Kidney (tissue), 14 donors: ENCODE results near the gene RASL10B. TPM values are rescaled to one million over a fixed set of nuclear protein-coding genes. Genes with fewer than 3 reads are reported as not detected.

Source experiments
- DNase-seq, 5 donors: peaks; one replicate each; pipeline ENCODE4 v3.0.0-alpha.2; 2013 to 2020
- FAIRE-seq: peaks from 2 replicates; lab custom pipeline; 2012; peaks lifted over from hg19 to GRCh38; lab: Jason Lieb, UNC
- H3K27ac ChIP-seq, 2 donors: one replicate each; pipeline ENCODE4 v1.7.0; 2013; ENCODE audit warnings: low read depth in 2 of 2, low read length in 2 of 2, inconsistent platforms in 1 of 2
- H3K27me3 ChIP-seq: one replicate; pipeline ENCODE4 v1.7.1; 2013; ENCODE audit warnings: low read length, inconsistent platforms; ENCODE audit not compliant: control insufficient read depth, insufficient read depth
- H3K36me3 ChIP-seq, 3 donors: one replicate each; pipeline versions ENCODE4 v1.7.0 to v1.7.1; 2013; ENCODE audit warnings: low read length in 3 of 3, control low read depth in 1 of 3, inconsistent platforms in 1 of 3; ENCODE audit not compliant: insufficient read depth in 3 of 3, control insufficient read depth in 2 of 3
- H3K4me1 ChIP-seq, 3 donors: one replicate each; pipeline versions ENCODE4 v1.7.0 to v1.7.1; 2013; ENCODE audit warnings: low read length in 3 of 3, inconsistent platforms in 1 of 3, low read depth in 1 of 3; ENCODE audit not compliant: control insufficient read depth in 2 of 3, insufficient read depth in 2 of 3
- H3K4me3 ChIP-seq, 3 donors: one replicate each; pipeline versions ENCODE4 v1.7.0 to v1.8.1; 2013; ENCODE audit warnings: low read length in 3 of 3, control low read depth in 1 of 3, inconsistent platforms in 1 of 3
- H3K9ac ChIP-seq, 3 donors: one replicate each; pipeline versions ENCODE4 v1.7.0 to v1.7.1; 2013; ENCODE audit warnings: low read length in 3 of 3, control low read depth in 1 of 3, inconsistent platforms in 1 of 3
- H3K9me3 ChIP-seq, 3 donors: one replicate each; pipeline versions ENCODE4 v1.7.0 to v1.7.1; 2013; ENCODE audit warnings: low read length in 3 of 3, control low read depth in 1 of 3, inconsistent platforms in 1 of 3; ENCODE audit not compliant: control insufficient read depth in 2 of 3, insufficient read depth in 1 of 3
- CTCF ChIP-seq: IDR thresholded peaks from 3 replicates; pipeline ENCODE4 v1.5.1; 2012; ENCODE audit warnings: mild to moderate bottlenecking, moderate library complexity, borderline replicate concordance; ENCODE audit not compliant: insufficient read depth; ENCODE audit errors: extremely low read depth
- intact Hi-C: fragments of 100-400 bp; cut with DNase I; formaldehyde crosslinking; loops from one replicate; pipeline ENCODE4 v1.11.1; 2022
- polyA plus RNA-seq: library from polyadenylated mRNA; stranded (reverse); fragments of 350-450 nt; fragmentation: Illumina TruSeq; extraction: RNeasy Lipid Tissue Mini Kit (QIAGEN cat#74804); gene quantifications from one replicate; pipeline ENCODE4 v1.2.3, GENCODE V29; 2014; ENCODE audit warnings: low read depth, low replicate concordance; ENCODE audit not compliant: insufficient read depth
- total RNA-seq: library from RNA; stranded (reverse); fragmentation: NEBNext Ultra II Directional; extraction: Animal tissue kit (Norgen Biotek cat#: 25700); gene quantifications from one replicate; pipeline ENCODE4 v1.2.1, GENCODE V29; 2021
- donor health status: control.
- donor health status: control.
- donor health status: control.
- donor health status: control.
- donor health status: control.
- donor health status: DM: yes; HTN: yes; CAD: no.
- donor health status: Normal renal cell carcinoma (clear cell type).

RASL10B gene
- total and polyA plus RNA-seq, 2 donors from 2014 or later, result 1.5 to 2.4 TPM

- no peak for TF ChIP-seq CTCF
- peaks cover under 1 to 4% (median 3%) of the 10 kb centered on the region in 3 donors for H3K4me1 ChIP-seq
- no peak overlapping the region for H3K4me3 ChIP-seq
- DNase-seq (peak in 3 of 5 donors; percentile 41 to 56 (median 48)), FAIRE-seq (no peak)
- H3K9ac ChIP-seq, result no peak overlapping the region
- intact Hi-C loops, result no loop called here
- peaks cover 6% of the 10 kb centered on the region for H3K27me3 ChIP-seq
- H3K27ac ChIP-seq, result no peak overlapping the region
- H3K36me3 ChIP-seq, result no peaks in the 10 kb centered on the region
- no peaks in the 10 kb centered on the region for H3K9me3 ChIP-seq
Observed at GRCh38 chr17:35788477-35789368, 57.3 kb downstream of the RASL10B start.

GRCh38 chr17:35790841-35791240, 59.4 kb downstream of the RASL10B start:
- intact Hi-C loops, result no loop called here
- Histone ChIP-seq H3K36me3 (no peaks in the 10 kb centered on the region), H3K4me3 (no peak overlapping the region), H3K4me1 (peaks cover 0 to 7% (median 3%) of the 10 kb centered on the region in 3 donors), H3K27ac (no peak overlapping the region), H3K9me3 (no peaks in the 10 kb centered on the region), H3K9ac (no peak overlapping the region), H3K27me3 (peaks cover 14% of the 10 kb centered on the region)
- TF ChIP-seq CTCF, result no peak
- FAIRE-seq (no peak), DNase-seq (peak in 1 of 5 donors; percentile 7)

- TF ChIP-seq CTCF, result no peak
- intact Hi-C loops, result no loop called here
- Histone ChIP-seq H3K27me3 (peaks cover 20% of the 10 kb centered on the region), H3K9me3 (no peaks in the 10 kb centered on the region), H3K4me3 (no peak overlapping the region), H3K36me3 (no peaks in the 10 kb centered on the region), H3K4me1 (peaks cover 0 to 7% (median 3%) of the 10 kb centered on the region in 3 donors), H3K9ac (no peak overlapping the region), H3K27ac (no peak overlapping the region)
- DNase-seq (peak in 1 of 5 donors; percentile 15), FAIRE-seq (no peak)
Observed at GRCh38 chr17:35791681-35792350, 60.4 kb downstream of the RASL10B start.

Other genes starting within 250 kb of the RASL10B start
- 6.2 TPM for gene SLFN12L, start 194.0 kb upstream of the RASL10B start, total RNA-seq
- 0.62 TPM for gene SLFN12L, start 194.0 kb upstream of the RASL10B start, polyA plus RNA-seq
- 0.09 TPM for gene SLFN14, start 170.8 kb upstream of the RASL10B start, total RNA-seq
- not detected for gene SLFN14, start 170.8 kb upstream of the RASL10B start, polyA plus RNA-seq
- 6.5 TPM for gene PEX12, start 153.1 kb upstream of the RASL10B start, total RNA-seq
- 6.6 TPM for gene PEX12, start 153.1 kb upstream of the RASL10B start, polyA plus RNA-seq
- gene AP2B1, start 144.3 kb upstream of the RASL10B start, total RNA-seq, result 242 TPM
- 74.0 TPM for gene AP2B1, start 144.3 kb upstream of the RASL10B start, polyA plus RNA-seq
- not detected for gene GAS2L2, start 21.6 kb downstream of the RASL10B start, total RNA-seq
- gene GAS2L2, start 21.6 kb downstream of the RASL10B start, polyA plus RNA-seq, result not detected
- gene C17orf50, start 29.2 kb downstream of the RASL10B start, total RNA-seq, result not detected
- 0.41 TPM for gene C17orf50, start 29.2 kb downstream of the RASL10B start, polyA plus RNA-seq
- gene MMP28, start 64.0 kb downstream of the RASL10B start, total RNA-seq, result 4.5 TPM
- 10.3 TPM for gene MMP28, start 64.0 kb downstream of the RASL10B start, polyA plus RNA-seq
- gene TAF15, start 77.8 kb downstream of the RASL10B start, total RNA-seq, result 149 TPM
- 66.3 TPM for gene TAF15, start 77.8 kb downstream of the RASL10B start, polyA plus RNA-seq
- gene HEATR9, start 137.3 kb downstream of the RASL10B start, total RNA-seq, result 0.16 TPM
- not detected for gene HEATR9, start 137.3 kb downstream of the RASL10B start, polyA plus RNA-seq
- 10.3 TPM for gene CCL5, start 148.7 kb downstream of the RASL10B start, total RNA-seq
- gene CCL5, start 148.7 kb downstream of the RASL10B start, polyA plus RNA-seq, result 4.2 TPM
- gene RDM1, start 199.1 kb downstream of the RASL10B start, total RNA-seq, result not detected
- gene RDM1, start 199.1 kb downstream of the RASL10B start, polyA plus RNA-seq, result 0.56 TPM
- not detected for gene LYZL6, start 212.1 kb downstream of the RASL10B start, total RNA-seq
- not detected for gene LYZL6, start 212.1 kb downstream of the RASL10B start, polyA plus RNA-seq
- gene CCL16, start 249.9 kb downstream of the RASL10B start, total RNA-seq, result 0.79 TPM
- gene CCL16, start 249.9 kb downstream of the RASL10B start, polyA plus RNA-seq, result not detected